Trophoblast cell (in vitro differentiated cells and primary cell): Measurements from ENCODE around the gene AKR1C2.
"Not testable (repeated sequence)": the region's sequence is repeated elsewhere in the genome, so short reads cannot be mapped to it uniquely, and the experiment has no call there.

Experiments used
- DNase-seq, 2 donors: peaks; one replicate each; pipeline ENCODE4 v3.0.0-alpha.2; 2016
- H2AFZ ChIP-seq: 2 replicates; pipeline ENCODE4 v1.6.1; 2013; ENCODE audit warnings: low read length, moderate library complexity, mild to moderate bottlenecking; ENCODE audit not compliant: insufficient read depth, poor library complexity
- H2AK5ac ChIP-seq: 2 replicates; pipeline ENCODE4 v1.6.1; 2013; ENCODE audit warnings: mild to moderate bottlenecking, low read length
- H2BK120ac ChIP-seq: 2 replicates; pipeline ENCODE4 v1.6.1; 2013; ENCODE audit warnings: low read length, mild to moderate bottlenecking, moderate library complexity; ENCODE audit not compliant: insufficient read depth, poor library complexity
- H2BK12ac ChIP-seq: 2 replicates; pipeline ENCODE4 v1.6.1; 2013; ENCODE audit warnings: mild to moderate bottlenecking, low read length, moderate library complexity
- H2BK5ac ChIP-seq: 2 replicates; pipeline ENCODE4 v1.6.1; 2013; ENCODE audit warnings: low read length, low read depth, moderate library complexity, mild to moderate bottlenecking; ENCODE audit not compliant: poor library complexity
- H3K14ac ChIP-seq: 2 replicates; pipeline ENCODE4 v1.6.1; 2013; ENCODE audit warnings: mild to moderate bottlenecking, low read length
- H3K18ac ChIP-seq: 2 replicates; pipeline ENCODE4 v1.6.1; 2013; ENCODE audit warnings: mild to moderate bottlenecking, low read length
- H3K23ac ChIP-seq: 2 replicates; pipeline ENCODE4 v1.6.1; 2013; ENCODE audit warnings: low read length
- H3K27ac ChIP-seq: 2 replicates; pipeline ENCODE4 v1.5.1; 2013; ENCODE audit warnings: low read depth, mild to moderate bottlenecking, inconsistent platforms, low read length, moderate library complexity
- H3K27me3 ChIP-seq: 2 replicates; pipeline ENCODE4 v1.6.1; 2013; ENCODE audit warnings: inconsistent platforms, mild to moderate bottlenecking, low read length, moderate library complexity; ENCODE audit not compliant: insufficient read depth
- H3K36me3 ChIP-seq, 2 experiments: 1 replicate in 1 of 2; 2 replicates in 1 of 2; pipeline ENCODE4 v1.6.1; 2013; ENCODE audit warnings: low read length in 2 of 2, mild to moderate bottlenecking in 2 of 2, moderate library complexity in 1 of 2; ENCODE audit not compliant: insufficient read depth in 2 of 2, control insufficient read depth in 1 of 2
- H3K4ac ChIP-seq: 2 replicates; pipeline ENCODE4 v1.6.1; 2013; ENCODE audit warnings: low read depth, mild to moderate bottlenecking, low read length, moderate library complexity
- H3K4me1 ChIP-seq, 2 experiments: 1 replicate in 1 of 2; 2 replicates in 1 of 2; pipeline ENCODE4 v1.6.1; 2013; ENCODE audit warnings: low read length in 2 of 2, mild to moderate bottlenecking in 2 of 2, moderate library complexity in 1 of 2; ENCODE audit not compliant: insufficient read depth in 2 of 2, control insufficient read depth in 1 of 2
- H3K4me2 ChIP-seq: 2 replicates; pipeline ENCODE4 v1.6.1; 2013; ENCODE audit warnings: inconsistent platforms, mild to moderate bottlenecking, low read length, moderate library complexity
- H3K4me3 ChIP-seq: 2 replicates; pipeline ENCODE4 v1.5.1; 2013; ENCODE audit warnings: mild to moderate bottlenecking, low read depth, low read length, inconsistent platforms
- H3K79me1 ChIP-seq: one replicate; pipeline ENCODE4 v1.6.1; 2013; ENCODE audit warnings: low read length
- H3K79me2 ChIP-seq: 2 replicates; pipeline ENCODE4 v1.6.1; 2013; ENCODE audit warnings: low read length, mild to moderate bottlenecking; ENCODE audit not compliant: control insufficient read depth, insufficient read depth, poor library complexity
- H3K9ac ChIP-seq: 2 replicates; pipeline ENCODE4 v1.6.1; 2013; ENCODE audit warnings: mild to moderate bottlenecking, low read length
- H3K9me3 ChIP-seq: 2 replicates; pipeline ENCODE4 v1.6.1; 2013; ENCODE audit warnings: low read depth, mild to moderate bottlenecking, control low read depth, inconsistent platforms, low read length; ENCODE audit not compliant: insufficient read depth
- H4K12ac ChIP-seq: 2 replicates; pipeline ENCODE4 v1.6.1; 2013; ENCODE audit warnings: low read depth, mild to moderate bottlenecking, low read length, moderate library complexity
- H4K8ac ChIP-seq: 2 replicates; pipeline ENCODE4 v1.6.1; 2013; ENCODE audit warnings: low read depth, mild to moderate bottlenecking, low read length, moderate library complexity
- H4K91ac ChIP-seq: one replicate; pipeline ENCODE4 v1.6.1; 2013; ENCODE audit warnings: low read depth, mild to moderate bottlenecking, low read length, moderate library complexity
- WGBS: extraction: QIAGEN DNeasy Blood & Tissue Kit; methylation state at CpG from one replicate; pipeline ENCODE4 v1.1.7; 2013; ENCODE audit warnings: missing lambda C conversion rate; ENCODE audit not compliant: insufficient read length, insufficient coverage; ENCODE audit errors: extremely low coverage; 5-methylcytosine and 5-hydroxymethylcytosine counted together

Gene AKR1C2

DNA sequence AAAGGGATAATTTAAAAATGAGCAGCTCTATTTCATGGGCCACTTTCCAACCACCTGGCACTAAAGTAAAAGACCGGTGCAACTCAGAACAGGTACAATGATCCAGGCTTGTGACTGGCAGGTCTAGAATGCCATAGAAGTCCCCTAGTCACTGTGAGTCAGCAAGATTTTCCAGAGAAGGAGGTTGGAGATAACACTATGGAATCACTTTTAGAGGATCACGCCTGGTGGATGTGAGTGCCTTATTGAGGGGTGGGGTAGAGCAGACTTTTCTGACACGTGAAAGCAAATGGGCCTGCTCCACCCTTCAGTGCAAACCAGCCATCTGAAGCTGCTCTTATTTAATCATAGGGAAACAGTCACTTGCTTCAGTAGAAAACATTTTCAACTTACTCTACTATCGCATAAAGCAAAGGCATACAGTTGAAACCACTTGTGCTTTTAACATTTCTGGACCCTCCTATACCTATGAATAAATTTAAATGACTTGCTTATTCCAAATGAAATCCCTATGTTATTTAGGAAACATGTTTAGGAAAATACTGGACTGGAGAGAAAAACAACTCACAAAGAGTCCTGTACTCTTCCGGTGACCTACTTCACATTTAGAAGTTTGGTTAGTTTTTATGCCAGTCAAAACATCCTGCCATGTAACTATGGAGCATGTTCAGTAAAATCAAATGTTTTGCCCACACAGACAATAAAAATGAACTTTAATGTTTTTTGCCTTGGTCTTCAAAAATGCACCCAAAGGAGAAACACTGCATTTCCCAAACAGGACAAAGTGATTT is 61.9 kb downstream of the AKR1C2 start:
- Histone ChIP-seq H3K14ac (no peak overlapping the region), H3K36me3 (no peaks in the 10 kb centered on the region), H3K9ac (no peak overlapping the region), H4K12ac (no peak overlapping the region), H2BK12ac (no peak overlapping the region), H2BK120ac (no peak overlapping the region), H3K4me3 (no peak overlapping the region), H3K79me2 (no peaks in the 10 kb centered on the region), H3K4ac (no peak overlapping the region), H2AK5ac (no peak overlapping the region), H3K4me2 (no peak overlapping the region), H3K27me3 (no peaks in the 10 kb centered on the region), H2AFZ (no peak overlapping the region), H3K23ac (no peak overlapping the region), H4K91ac (no peak overlapping the region), H3K27ac (no peak overlapping the region), H2BK5ac (no peak overlapping the region), H4K8ac (no peak overlapping the region), H3K9me3 (no peaks in the 10 kb centered on the region), H3K18ac (no peak overlapping the region), H3K4me1 (no peaks in the 10 kb centered on the region), H3K79me1 (no peaks in the 10 kb centered on the region)
- no CpG with 5 or more reads among the region's 5 CpGs for WGBS
- DNase-seq, result no peak

DNA sequence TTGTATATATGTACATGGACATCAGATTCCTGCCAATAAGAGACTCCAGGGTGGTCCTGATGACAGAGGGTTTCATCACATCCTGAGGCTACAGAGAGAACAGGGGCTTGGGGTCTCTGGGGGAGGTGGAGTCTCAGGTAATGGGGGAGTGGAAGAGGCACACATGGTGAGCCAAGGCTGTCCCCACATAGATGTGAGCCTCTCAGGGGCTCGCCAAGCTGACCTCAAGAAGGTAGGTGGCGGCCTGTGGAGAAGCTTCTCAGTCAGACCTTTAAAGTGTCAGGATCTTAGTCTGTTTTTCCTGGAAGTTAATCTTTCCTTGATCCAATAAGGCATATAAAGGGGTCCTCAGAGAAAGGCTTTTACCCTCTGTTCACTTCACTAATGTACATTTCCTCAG is 62.7 kb downstream of the AKR1C2 start:
- peak overlapping the region; percentile 46 for H2AK5ac ChIP-seq
- no CpG with 5 or more reads among the region's 2 CpGs for WGBS
- peak overlapping the region; percentile 31 for H2BK5ac ChIP-seq
- not testable (repeated sequence) for DNase-seq, H3K4me1 ChIP-seq, H3K4ac ChIP-seq, H3K23ac ChIP-seq, H4K12ac ChIP-seq, H2AFZ ChIP-seq, H3K27me3 ChIP-seq, H3K9ac ChIP-seq, H4K8ac ChIP-seq, H2BK120ac ChIP-seq, H3K79me2 ChIP-seq, H3K4me2 ChIP-seq, H3K36me3 ChIP-seq, H3K79me1 ChIP-seq, H3K4me3 ChIP-seq, H3K9me3 ChIP-seq, H3K18ac ChIP-seq, H3K27ac ChIP-seq
- H4K91ac ChIP-seq, result peak overlapping the region; percentile 73
- H2BK12ac ChIP-seq, result peak overlapping the region; percentile 76
- H3K14ac ChIP-seq, result peak overlapping the region; percentile 44

GRCh38 chr10:4940073-4940428 is 63.6 kb downstream of the AKR1C2 start:
- not testable (repeated sequence) for H3K27me3 ChIP-seq, H3K27ac ChIP-seq, H3K14ac ChIP-seq, DNase-seq, H4K91ac ChIP-seq, H3K23ac ChIP-seq, H4K8ac ChIP-seq, H3K4ac ChIP-seq, H3K4me1 ChIP-seq, H3K79me1 ChIP-seq, H2BK120ac ChIP-seq, H3K36me3 ChIP-seq, H4K12ac ChIP-seq, H3K9me3 ChIP-seq, H3K4me2 ChIP-seq, H3K4me3 ChIP-seq, H2AK5ac ChIP-seq, H3K79me2 ChIP-seq, H3K18ac ChIP-seq, H2BK5ac ChIP-seq, H2AFZ ChIP-seq, H3K9ac ChIP-seq
- peak overlapping the region; percentile 59 for H2BK12ac ChIP-seq
- WGBS, result no CpG with 5 or more reads among the region's 6 CpGs

DNA sequence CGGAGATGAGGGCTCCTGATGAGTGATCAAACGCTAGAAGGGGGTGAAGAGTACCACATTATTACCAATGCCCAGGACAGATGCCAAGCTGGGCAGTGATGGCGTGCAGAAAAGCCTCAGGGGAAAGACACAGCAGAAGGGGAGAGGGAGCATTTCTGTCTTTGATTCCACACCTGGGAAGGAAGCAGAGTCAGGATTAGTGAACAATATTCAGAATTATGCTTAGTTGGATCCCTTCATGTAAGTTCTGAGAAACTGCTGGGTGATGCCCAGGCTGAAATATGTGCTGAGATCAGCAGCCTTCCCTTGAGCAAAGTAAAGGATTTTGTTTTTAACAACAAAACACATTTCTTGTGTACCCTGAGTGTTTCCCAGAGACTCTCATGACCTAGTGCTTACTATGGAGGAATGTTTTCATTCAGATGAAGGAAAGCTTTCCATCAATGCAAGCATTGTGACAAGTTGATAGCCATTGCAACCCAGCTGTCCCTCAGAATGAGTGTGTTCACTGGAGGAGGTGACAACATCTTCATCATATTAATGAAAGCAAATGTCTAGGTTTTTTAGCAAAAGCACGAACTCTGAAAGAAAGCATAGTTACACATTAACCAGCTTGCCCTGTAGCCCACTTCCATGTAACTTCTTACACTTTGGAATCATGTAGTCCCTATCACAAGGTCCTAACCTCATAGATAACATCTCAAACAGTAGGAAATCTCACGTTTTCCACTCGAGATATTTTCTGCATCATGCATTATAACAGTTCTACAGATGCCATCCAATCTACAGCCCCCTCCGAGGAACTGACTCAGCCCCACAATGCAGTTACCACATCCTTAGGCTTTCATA is 64.2 kb downstream of the AKR1C2 start:
- H2BK12ac ChIP-seq, result no peak overlapping the region
- no peak for DNase-seq
- no peak overlapping the region for H2BK5ac ChIP-seq
- H3K9ac ChIP-seq, result no peak overlapping the region
- no peak overlapping the region for H3K18ac ChIP-seq
- H3K9me3 ChIP-seq, result no peaks in the 10 kb centered on the region
- no peaks in the 10 kb centered on the region for H3K79me2 ChIP-seq
- no peak overlapping the region for H3K14ac ChIP-seq
- WGBS, result no CpG with 5 or more reads among the region's 7 CpGs
- H3K4me3 ChIP-seq, result no peak overlapping the region
- no peak overlapping the region for H2AFZ ChIP-seq
- H3K4ac ChIP-seq, result no peak overlapping the region
- no peaks in the 10 kb centered on the region for H3K27me3 ChIP-seq
- no peak overlapping the region for H3K23ac ChIP-seq
- no peak overlapping the region for H3K4me2 ChIP-seq
- no peak overlapping the region for H3K27ac ChIP-seq
- no peak overlapping the region for H4K12ac ChIP-seq
- H3K36me3 ChIP-seq, result no peaks in the 10 kb centered on the region
- H4K8ac ChIP-seq, result no peak overlapping the region
- H2BK120ac ChIP-seq, result no peak overlapping the region
- H2AK5ac ChIP-seq, result no peak overlapping the region
- H3K79me1 ChIP-seq, result no peaks in the 10 kb centered on the region
- no peaks in the 10 kb centered on the region for H3K4me1 ChIP-seq
- H4K91ac ChIP-seq, result no peak overlapping the region
